Limb (tissue), 2 donors: Measurements from ENCODE around the gene MAL.

Source experiments
- DNase-seq, 2 donors: peaks; one replicate each; pipeline ENCODE4 v3.0.0-alpha.2; 2016; ENCODE audit errors: extremely low spot score in 2 of 2

The MAL gene

GRCh38 chr2:95048825-95049682, 23.5 kb downstream of the MAL start:
- DNase-seq: peak in 1 of 2 donors; percentile 8

GRCh38 chr2:95049683-95049955, 24.1 kb downstream of the MAL start:
- peak in 1 of 2 donors; percentile 10 for DNase-seq

DNA sequence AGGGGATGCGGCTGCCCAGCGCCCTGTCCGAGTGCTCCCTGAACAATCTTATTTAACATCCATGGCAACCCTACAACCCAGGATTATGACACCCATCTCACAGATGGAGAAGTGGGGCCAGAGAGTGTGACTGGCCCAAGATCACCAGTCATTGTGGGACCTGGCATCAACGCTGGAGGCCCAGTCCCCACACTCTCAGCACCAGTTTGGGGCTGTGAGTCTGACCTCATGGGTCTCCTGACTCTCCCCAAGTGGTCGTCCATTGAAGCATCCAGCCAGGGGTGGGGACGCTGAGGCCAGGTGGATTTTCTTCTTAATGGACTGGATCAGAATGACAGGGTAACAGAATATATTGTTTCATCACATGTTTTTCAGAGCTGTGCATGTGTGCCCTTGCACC, 24.5 kb downstream of the MAL start:
- DNase-seq: no peak

GRCh38 chr2:95050385-95051300, 25.1 kb downstream of the MAL start:
- peak in 1 of 2 donors; percentile 23 for DNase-seq

GRCh38 chr2:95051626-95052025, 26.1 kb downstream of the MAL start:
- no peak for DNase-seq

DNA sequence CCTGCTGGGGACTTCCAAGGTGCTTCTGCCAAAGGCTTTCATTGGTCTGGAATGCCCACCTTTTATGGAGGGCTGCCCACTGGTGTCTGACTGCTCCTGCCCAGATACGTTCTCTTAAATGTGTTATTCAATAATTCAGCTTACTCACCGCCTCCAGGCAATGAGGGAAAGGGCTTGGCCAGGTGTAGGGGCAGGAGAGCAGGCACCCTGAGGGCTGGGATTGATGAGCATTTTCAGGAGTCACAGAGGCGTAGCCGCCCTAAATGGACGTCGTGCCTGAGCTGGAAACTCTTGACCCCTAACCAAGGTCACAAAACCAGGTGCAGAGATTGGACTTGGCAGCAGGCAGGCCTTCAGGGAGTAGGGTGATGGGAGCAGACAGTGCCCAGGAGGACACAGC, 26.8 kb downstream of the MAL start:
- no peak for DNase-seq

DNA sequence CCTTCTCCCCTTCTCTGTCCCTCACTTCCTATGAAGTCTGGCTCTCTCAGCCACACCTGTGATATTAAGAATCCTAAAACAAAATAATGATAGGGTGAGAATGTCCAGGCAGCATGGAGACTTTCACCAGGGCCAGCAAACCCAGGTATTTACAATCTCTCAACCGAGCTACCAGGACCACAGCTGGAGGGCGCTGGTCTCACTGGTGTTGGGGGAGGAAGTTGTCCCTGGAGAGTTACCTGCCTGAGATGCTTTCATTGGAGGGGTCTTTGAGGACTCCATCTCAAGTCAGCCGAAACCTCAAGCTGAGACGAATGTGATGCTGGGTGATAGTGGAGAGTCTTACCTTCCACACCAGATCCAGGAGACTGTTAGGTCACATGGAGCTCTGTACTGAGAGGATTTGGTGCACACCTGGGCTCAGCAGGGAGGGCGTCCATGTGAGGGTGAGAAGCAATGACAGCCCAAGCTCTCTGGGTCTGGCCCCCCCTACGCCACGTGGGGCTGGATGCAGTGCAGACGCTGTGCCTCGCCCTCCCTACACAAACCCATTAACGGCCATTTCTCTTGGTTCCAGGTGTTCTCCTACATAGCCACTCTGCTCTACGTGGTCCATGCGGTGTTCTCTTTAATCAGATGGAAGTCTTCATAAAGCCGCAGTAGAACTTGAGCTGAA, 27.4 kb downstream of the MAL start:
- DNase-seq: no peak

DNA sequence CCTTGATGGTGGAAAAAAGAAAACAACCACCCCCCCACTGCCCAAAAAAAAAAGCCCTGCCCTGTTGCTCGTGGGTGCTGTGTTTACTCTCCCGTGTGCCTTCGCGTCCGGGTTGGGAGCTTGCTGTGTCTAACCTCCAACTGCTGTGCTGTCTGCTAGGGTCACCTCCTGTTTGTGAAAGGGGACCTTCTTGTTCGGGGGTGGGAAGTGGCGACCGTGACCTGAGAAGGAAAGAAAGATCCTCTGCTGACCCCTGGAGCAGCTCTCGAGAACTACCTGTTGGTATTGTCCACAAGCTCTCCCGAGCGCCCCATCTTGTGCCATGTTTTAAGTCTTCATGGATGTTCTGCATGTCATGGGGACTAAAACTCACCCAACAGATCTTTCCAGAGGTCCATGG, 28.0 kb downstream of the MAL start:
- no peak for DNase-seq

DNA sequence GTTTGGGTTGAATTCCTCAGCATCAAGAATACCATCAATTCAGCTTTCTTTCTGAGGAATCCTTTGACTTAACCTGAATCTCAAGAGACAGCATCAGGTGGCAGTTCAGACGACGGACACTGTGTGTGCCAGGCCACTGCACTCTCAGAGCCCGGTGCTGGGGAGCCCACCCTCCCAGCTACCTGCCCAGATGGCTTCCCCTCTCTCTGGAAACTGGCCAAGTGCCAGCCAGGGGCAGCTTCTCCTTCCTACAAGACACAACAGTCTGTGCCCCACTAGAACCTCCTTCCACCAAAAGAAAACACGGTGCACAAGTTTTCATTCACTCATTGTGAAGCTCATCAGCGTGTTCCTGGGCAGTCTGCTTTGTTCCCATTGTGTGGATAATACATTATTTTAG, 28.5 kb downstream of the MAL start:
- DNase-seq: no peak

GRCh38 chr2:95055262-95055661, 29.8 kb downstream of the MAL start:
- no peak for DNase-seq

DNA sequence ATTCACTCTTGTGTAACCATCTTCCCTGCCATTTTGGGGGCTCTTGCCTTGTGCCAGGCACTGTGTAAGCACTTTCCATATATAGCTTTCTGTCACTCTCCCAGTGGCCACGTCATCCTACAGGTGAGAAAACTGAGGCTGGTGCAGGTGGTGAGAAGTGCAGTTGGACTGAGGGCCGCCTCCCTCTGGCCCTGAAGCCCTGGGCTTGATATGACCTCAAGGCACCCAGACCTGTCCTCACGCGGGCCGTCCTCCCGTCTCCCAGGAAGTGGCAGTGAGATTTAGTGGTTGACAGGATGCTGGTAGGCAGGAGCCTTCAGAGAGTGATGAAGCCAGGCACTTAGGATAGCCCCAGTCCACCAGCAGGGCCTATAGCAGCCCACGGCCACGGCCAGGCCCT, 30.5 kb downstream of the MAL start:
- no peak for DNase-seq

- peak in 1 of 2 donors; percentile 26 for DNase-seq
These were observed 31.3 kb downstream of the MAL start for GRCh38 chr2:95056461-95057459.

- peak in 1 of 2 donors; percentile 41 for DNase-seq
These were observed 32.2 kb downstream of the MAL start for GRCh38 chr2:95057535-95058370.

- DNase-seq: peak in 1 of 2 donors; percentile 24
These were observed 33.0 kb downstream of the MAL start for GRCh38 chr2:95058466-95058988.

GRCh38 chr2:95058989-95059641, 33.6 kb downstream of the MAL start:
- peak in 1 of 2 donors; percentile 27 for DNase-seq

- peak in 1 of 2 donors; percentile 18 for DNase-seq
These were observed 34.3 kb downstream of the MAL start for GRCh38 chr2:95059656-95060370.

DNA sequence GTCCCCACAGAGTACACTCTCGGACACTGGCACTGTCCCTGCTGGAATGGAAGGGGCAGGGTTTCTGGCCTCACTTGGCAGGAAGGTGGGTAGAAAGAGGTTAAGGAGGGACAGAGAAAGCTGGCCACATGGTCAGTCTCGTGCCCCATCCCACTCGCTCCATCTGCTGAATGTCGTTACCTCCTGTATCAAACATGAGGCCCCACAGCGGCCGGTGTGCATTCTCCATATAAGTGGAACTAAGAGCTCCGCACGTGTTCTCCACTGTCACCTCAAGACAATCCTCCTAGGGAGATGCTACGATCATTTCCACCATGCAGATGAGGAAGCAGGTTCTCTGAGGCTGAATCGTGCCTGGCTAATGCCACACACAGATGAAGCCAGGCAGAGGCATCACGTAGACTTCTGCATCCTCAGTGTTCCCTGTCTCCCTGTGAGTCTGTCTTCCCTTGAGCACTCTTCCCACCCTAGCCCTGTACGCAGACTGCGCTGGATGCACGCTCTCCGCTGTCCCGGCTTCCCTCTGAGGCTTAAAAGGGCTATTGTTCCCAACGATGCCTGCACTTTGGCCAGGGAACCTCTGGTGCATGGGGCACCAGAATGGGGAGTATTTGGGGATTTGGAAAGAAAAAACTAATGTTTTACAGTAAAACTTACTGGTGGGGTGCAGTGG, 35.1 kb downstream of the MAL start:
- DNase-seq: peak in 1 of 2 donors; percentile 12

GRCh38 chr2:95061119-95061512, 35.6 kb downstream of the MAL start:
- no peak for DNase-seq
